Stimulated activated CD8-positive, alpha-beta memory T cell treated with anti-CD3 and anti-CD28 coated beads, Interleukin-12 subunit alpha, Interleukin-12 subunit beta, amount 100 ng/mL, for 1 hour (primary cell): ENCODE data around the gene MAP3K19.
"Not testable (repeated sequence)": the region's sequence is repeated elsewhere in the genome, so short reads cannot be mapped to it uniquely, and the experiment has no call there.

ENCODE experiments used
- DNase-seq: peaks from one replicate; pipeline ENCODE4 v3.0.0-alpha.2; 2020; ENCODE audit warnings: low read depth

MAP3K19 gene

GRCh38 chr2:135047300-135047699 is at the start of gene MAP3K19:
TSS of gene MAP3K19 (minus strand) at chr2:135047447. CDS start at chr2:135024647, 22,800 bp downstream.
- no peak for DNase-seq

GRCh38 chr2:135096665-135097446 is 49.6 kb upstream of the MAP3K19 start:
- DNase-seq, result no peak

GRCh38 chr2:135095591-135095990 is 48.3 kb upstream of the MAP3K19 start:
- no peak for DNase-seq

- DNase-seq, result no peak
These were observed 47.3 kb upstream of the MAP3K19 start for GRCh38 chr2:135094508-135094907.

GRCh38 chr2:135093670-135094330 is 46.6 kb upstream of the MAP3K19 start:
- DNase-seq, result no peak

GRCh38 chr2:135093193-135093592 is 45.9 kb upstream of the MAP3K19 start:
- DNase-seq, result no peak

- no peak for DNase-seq
These were observed 44.4 kb upstream of the MAP3K19 start for GRCh38 chr2:135091681-135092080.

- not testable (repeated sequence) for DNase-seq
These were observed 42.4 kb upstream of the MAP3K19 start for GRCh38 chr2:135089597-135089996.

GRCh38 chr2:135086222-135086621 is 39.0 kb upstream of the MAP3K19 start:
- DNase-seq, result no peak

- DNase-seq, result no peak
These were observed 31.2 kb upstream of the MAP3K19 start for GRCh38 chr2:135078417-135078816.

GRCh38 chr2:135076556-135076955 is 29.3 kb upstream of the MAP3K19 start:
- no peak for DNase-seq

GRCh38 chr2:135074216-135074615 is 27.0 kb upstream of the MAP3K19 start:
- no peak for DNase-seq

GRCh38 chr2:135072125-135072997 is 25.1 kb upstream of the MAP3K19 start:
- DNase-seq, result no peak

GRCh38 chr2:135066710-135067109 is 19.5 kb upstream of the MAP3K19 start:
- DNase-seq, result no peak

- DNase-seq, result no peak
These were observed 16.9 kb upstream of the MAP3K19 start for GRCh38 chr2:135064149-135064548.

- DNase-seq, result no peak
These were observed 16.0 kb upstream of the MAP3K19 start for GRCh38 chr2:135063210-135063609.

- no peak for DNase-seq
These were observed 12.3 kb upstream of the MAP3K19 start for GRCh38 chr2:135059577-135059976.

- DNase-seq, result no peak
These were observed 9.5 kb upstream of the MAP3K19 start for GRCh38 chr2:135056790-135057189.

GRCh38 chr2:135055182-135055786 is 8.0 kb upstream of the MAP3K19 start:
- no peak for DNase-seq

GRCh38 chr2:135052997-135053474 is 5.8 kb upstream of the MAP3K19 start:
- peak; percentile 6 for DNase-seq

- peak; percentile 87 for DNase-seq
These were observed 5.0 kb upstream of the MAP3K19 start, which contains the start of gene RAB3GAP1 for GRCh38 chr2:135052042-135052876. TSS of gene RAB3GAP1 (plus strand) at chr2:135052292. CDS start at chr2:135052308, 16 bp downstream.
